ENCODE data around the gene ELF2. TPM values are rescaled to one million over a fixed set of nuclear protein-coding genes. Genes with fewer than 3 reads are reported as not detected.
"Not testable (repeated sequence)": the region's sequence is repeated elsewhere in the genome, so short reads cannot be mapped to it uniquely, and the experiment has no call there.

ELF2 gene
- polyA plus RNA-seq, 1 experiment: 40.4 TPM

- ChIA-PET CTCF (interaction anchor here (0.5 to 4.1 kb wide), 4 partner anchors 33 to 268 kb away, joined by 3 to 59 read pairs (median 8); no protein-coding TSS in a partner anchor), POLR2A (no interaction called here)
- H3K27me3 ChIP-seq (ENCODE audit: control insufficient read depth, insufficient read depth, low read length): no peaks in the 10 kb centered on the region
- H3K27ac ChIP-seq (ENCODE audit: low read depth, low read length): peak overlapping the region; percentile 57
- H3K4me3 ChIP-seq (ENCODE audit: low read depth, low read length): no peak overlapping the region
- DNase-seq (ENCODE audit: low read depth, low spot score): no peak
- no peak for TF ChIP-seq CTCF (IDR thresholded peaks at IDR 0.05; ENCODE audit: low read depth, low read length)
- H3K9me3 ChIP-seq (ENCODE audit: control insufficient read depth, insufficient read depth, low read length): no peaks in the 10 kb centered on the region; the same call in 1 of the 2 replicates
Observed at GRCh38 chr4:139028191-139028661, 148.8 kb downstream of the ELF2 start.

GRCh38 chr4:139027776-139028175 is 149.2 kb downstream of the ELF2 start:
- POLR2A ChIA-PET: no interaction called here
- TF ChIP-seq CTCF (IDR thresholded peaks at IDR 0.05; ENCODE audit: low read depth, low read length): no peak
- Histone ChIP-seq H3K9me3 (ENCODE audit: control insufficient read depth, insufficient read depth, low read length) (no peaks in the 10 kb centered on the region; the same call in 1 of the 2 replicates), H3K4me3 (ENCODE audit: low read depth, low read length) (no peak overlapping the region), H3K27ac (ENCODE audit: low read depth, low read length) (peak overlapping the region; percentile 57), H3K27me3 (ENCODE audit: control insufficient read depth, insufficient read depth, low read length) (no peaks in the 10 kb centered on the region)
- DNase-seq (ENCODE audit: low read depth, low spot score): no peak
- CTCF ChIA-PET: interaction anchor here (0.5 to 4.1 kb wide), 5 partner anchors 10 to 268 kb away, joined by 3 to 59 read pairs (median 7); no protein-coding TSS in a partner anchor

GRCh38 chr4:139025841-139026240 is 151.2 kb downstream of the ELF2 start:
- POLR2A ChIA-PET: interaction anchor here (1.0 kb wide), 1 partner anchor 11 kb away, joined by 3 read pairs; the partner anchor contains the start of gene NOCT
- DNase-seq (ENCODE audit: low read depth, low spot score): no peak

GRCh38 chr4:139024686-139025085 is 152.3 kb downstream of the ELF2 start:
- H3K27ac ChIP-seq (ENCODE audit: low read depth, low read length): no peak overlapping the region
- no peak for DNase-seq (ENCODE audit: low read depth, low spot score)
- POLR2A ChIA-PET: no interaction called here
- no peak for TF ChIP-seq CTCF (IDR thresholded peaks at IDR 0.05; ENCODE audit: low read depth, low read length)
- CTCF ChIA-PET: no interaction called here
- H3K27me3 ChIP-seq (ENCODE audit: control insufficient read depth, insufficient read depth, low read length): no peaks in the 10 kb centered on the region
- H3K9me3 ChIP-seq (ENCODE audit: control insufficient read depth, insufficient read depth, low read length): no peaks in the 10 kb centered on the region
- H3K4me3 ChIP-seq (ENCODE audit: low read depth, low read length): no peak overlapping the region

More at GRCh38 chr4:139025841-139026240, 151.2 kb downstream of the ELF2 start:
- CTCF ChIA-PET: no interaction called here
- Histone ChIP-seq H3K27me3 (ENCODE audit: control insufficient read depth, insufficient read depth, low read length) (no peaks in the 10 kb centered on the region), H3K27ac (ENCODE audit: low read depth, low read length) (no peak overlapping the region), H3K9me3 (ENCODE audit: control insufficient read depth, insufficient read depth, low read length) (no peaks in the 10 kb centered on the region), H3K4me3 (ENCODE audit: low read depth, low read length) (no peak overlapping the region)
- TF ChIP-seq CTCF (IDR thresholded peaks at IDR 0.05; ENCODE audit: low read depth, low read length): no peak

- TF ChIP-seq CTCF (IDR thresholded peaks at IDR 0.05; ENCODE audit: low read depth, low read length): no peak
- H3K9me3 ChIP-seq (ENCODE audit: control insufficient read depth, insufficient read depth, low read length): no peaks in the 10 kb centered on the region
- H3K27me3 ChIP-seq (ENCODE audit: control insufficient read depth, insufficient read depth, low read length): no peaks in the 10 kb centered on the region
- POLR2A ChIA-PET: no interaction called here
- CTCF ChIA-PET: interaction anchor here (1.6 kb wide), 1 partner anchor 8 kb away, joined by 18 read pairs; no protein-coding TSS in a partner anchor
- H3K27ac ChIP-seq (ENCODE audit: low read depth, low read length): no peak overlapping the region
- DNase-seq (ENCODE audit: low read depth, low spot score): no peak
- no peak overlapping the region for H3K4me3 ChIP-seq (ENCODE audit: low read depth, low read length)
Observed at GRCh38 chr4:139022835-139023234, 154.2 kb downstream of the ELF2 start.

GRCh38 chr4:139021071-139021470 is 155.9 kb downstream of the ELF2 start:
- H3K27ac ChIP-seq (ENCODE audit: low read depth, low read length); H3K9me3 ChIP-seq (ENCODE audit: control insufficient read depth, insufficient read depth, low read length); H3K4me3 ChIP-seq (ENCODE audit: low read depth, low read length); H3K27me3 ChIP-seq (ENCODE audit: control insufficient read depth, insufficient read depth, low read length); DNase-seq (ENCODE audit: low read depth, low spot score): not testable (repeated sequence)
- CTCF ChIA-PET: interaction anchor here (7.7 kb wide), 1 partner anchor 10 kb away, joined by 82 read pairs; no protein-coding TSS in a partner anchor
- POLR2A ChIA-PET: interaction anchor here (0.6 kb wide), 1 partner anchor 965 kb away, joined by 3 read pairs; no protein-coding TSS in a partner anchor
